Prostate gland (tissue), 2 donors: ENCODE data around the gene C17orf107. TPM values are rescaled to one million over a fixed set of nuclear protein-coding genes. Genes with fewer than 3 reads are reported as not detected.
"Not testable (repeated sequence)": the region's sequence is repeated elsewhere in the genome, so short reads cannot be mapped to it uniquely, and the experiment has no call there.

ENCODE experiments used
- DNase-seq: peaks from one replicate; pipeline ENCODE4 v3.0.0-alpha.2; 2019; ENCODE audit warnings: low spot score
- H3K27ac ChIP-seq, 2 donors: fragments of 200-600 bp; sonication (generic); 2 replicates each; pipeline ENCODE4 v1.5.1; 2017 to 2019
- H3K27me3 ChIP-seq: fragments of 200-600 bp; sonication (generic); replicated peaks from 2 replicates; pipeline ENCODE4 v1.5.1; 2019; ENCODE audit not compliant: insufficient read depth
- H3K36me3 ChIP-seq, 2 donors: fragments of 200-600 bp; sonication (generic); 1 replicate in 1 of 2; 2 replicates in 1 of 2; pipeline versions ENCODE4 v1.5.1 to v1.8.1; 2017 to 2019
- H3K4me1 ChIP-seq: fragments of 200-600 bp; sonication (generic); replicated peaks from 2 replicates; pipeline ENCODE4 v1.5.1; 2019
- H3K4me3 ChIP-seq, 2 donors: fragments of 200-600 bp; sonication (generic); 2 replicates each; pipeline ENCODE4 v1.5.1; 2017 to 2019
- H3K9me3 ChIP-seq: fragments of 200-600 bp; sonication (generic); 2 replicates; pipeline ENCODE4 v1.5.1; 2017
- CTCF ChIP-seq, 4 experiments: fragments of 200-600 bp in 2 of 4; fragments of 450-650 bp in 2 of 4; sonication (generic) in 2 of 4; IDR thresholded peaks; 1 replicate in 3 of 4; 2 replicates in 1 of 4; pipeline ENCODE4 v1.5.1; 2016 to 2019; ENCODE audit warnings: antibody characterized with exemption in 4 of 4, mild to moderate bottlenecking in 2 of 4, moderate library complexity in 2 of 4
- POLR2A ChIP-seq: fragments of 450-650 bp; IDR thresholded peaks from one replicate; pipeline ENCODE4 v1.6.1; 2016; ENCODE audit warnings: antibody characterized with exemption, mild to moderate bottlenecking
- POLR2AphosphoS5 ChIP-seq: sonication (generic); formaldehyde crosslinking; IDR thresholded peaks from one replicate; pipeline ENCODE4 v1.6.1; 2017; ENCODE audit warnings: antibody characterized with exemption
- WGBS: methylation state at CpG from one replicate; pipeline ENCODE4 v1.1.5; 2018; 5-methylcytosine and 5-hydroxymethylcytosine counted together
- intact Hi-C: fragments of 100-400 bp; cut with DNase I; formaldehyde crosslinking; loops from one replicate; pipeline ENCODE4 v1.14.2; 2022
- total RNA-seq, 2 donors: library from RNA; depleted of rRNA; stranded (reverse); fragments of >200 nt; gene quantifications; one replicate each; pipeline ENCODE4 v1.1.0, GENCODE V29; 2016

C17orf107 gene
- total RNA-seq, 2 donors from 2014 or later = 2.4 to 15.4 TPM

- Histone ChIP-seq H3K27ac (peak overlapping the region; percentile 57 to 72), H3K27me3 (no peaks in the 10 kb centered on the region), H3K4me1 (peaks cover 9% of the 10 kb centered on the region), H3K36me3 (no peaks in the 10 kb centered on the region), H3K9me3 (no peaks in the 10 kb centered on the region), H3K4me3 (no peak overlapping the region)
- peak; percentile 92 for TF ChIP-seq POLR2AphosphoS5
- no peak for TF ChIP-seq CTCF (IDR thresholded peaks at IDR 0.05)
- TF ChIP-seq POLR2A = no peak
- intact Hi-C loops = no loop called here
- WGBS = 62% methylated on average over 5 of the region's 5 CpGs
- peak; percentile 83 for DNase-seq
Measured at GRCh38 chr17:4854111-4854681, 45.1 kb upstream of the C17orf107 start.

GRCh38 chr17:4856271-4856936 lies 42.9 kb upstream of the C17orf107 start:
- 86% methylated on average over 17 of the region's 17 CpGs for WGBS
- Histone ChIP-seq H3K36me3 (no peaks in the 10 kb centered on the region), H3K9me3 (no peaks in the 10 kb centered on the region), H3K4me3 (no peak overlapping the region), H3K27ac (peak overlapping the region in 1 of 2 donors; percentile 2), H3K27me3 (no peaks in the 10 kb centered on the region), H3K4me1 (peaks cover 4% of the 10 kb centered on the region)
- intact Hi-C loops = no loop called here
- DNase-seq = no peak
- no peak for TF ChIP-seq POLR2A

- no peak for DNase-seq
- TF ChIP-seq POLR2A = no peak
- no peak for TF ChIP-seq POLR2AphosphoS5
- no peak for TF ChIP-seq CTCF (IDR thresholded peaks at IDR 0.05)
- H3K27me3 ChIP-seq = no peaks in the 10 kb centered on the region
- intact Hi-C loops = no loop called here
- H3K36me3 ChIP-seq = no peaks in the 10 kb centered on the region
- peaks cover 4% of the 10 kb centered on the region for H3K4me1 ChIP-seq
- WGBS = 90% methylated on average over 7 of the region's 7 CpGs
- H3K27ac ChIP-seq = peak overlapping the region in 1 of 2 donors; percentile 2
- H3K9me3 ChIP-seq = no peaks in the 10 kb centered on the region
- no peak overlapping the region for H3K4me3 ChIP-seq
Measured at GRCh38 chr17:4856937-4857314, 42.4 kb upstream of the C17orf107 start.

- intact Hi-C loops, H3K4me3 ChIP-seq, H3K4me1 ChIP-seq, H3K27me3 ChIP-seq, H3K36me3 ChIP-seq, H3K9me3 ChIP-seq, DNase-seq: not testable (repeated sequence)
- peak overlapping the region; percentile 57 to 59 for H3K27ac ChIP-seq
- 78% methylated on average over 7 of the region's 7 CpGs for WGBS
Measured at GRCh38 chr17:4857347-4857746, 42.0 kb upstream of the C17orf107 start.

GRCh38 chr17:4858068-4858881 lies 41.1 kb upstream of the C17orf107 start:
- 39% methylated on average over 7 of the region's 7 CpGs for WGBS
- H3K4me1 ChIP-seq = peaks cover 4% of the 10 kb centered on the region
- intact Hi-C loops = no loop called here
- H3K27me3 ChIP-seq = no peaks in the 10 kb centered on the region
- no peak overlapping the region for H3K4me3 ChIP-seq
- H3K36me3 ChIP-seq = no peaks in the 10 kb centered on the region
- H3K9me3 ChIP-seq = no peaks in the 10 kb centered on the region
- TF ChIP-seq POLR2A (no peak), POLR2AphosphoS5 (peak; percentile 37)
- DNase-seq = peak; percentile 47
- H3K27ac ChIP-seq = peak overlapping the region; percentile 57 to 59

GRCh38 chr17:4858882-4859260 lies 40.5 kb upstream of the C17orf107 start:
- Histone ChIP-seq H3K27me3 (no peaks in the 10 kb centered on the region), H3K27ac (peak overlapping the region; percentile 57 to 59), H3K4me3 (peak overlapping the region in 1 of 2 donors; percentile 5), H3K36me3 (no peaks in the 10 kb centered on the region), H3K9me3 (no peaks in the 10 kb centered on the region), H3K4me1 (peaks cover under 1% of the 10 kb centered on the region)
- WGBS = 15% methylated on average over 5 of the region's 5 CpGs
- intact Hi-C loops = no loop called here
- DNase-seq = peak; percentile 91
- TF ChIP-seq POLR2AphosphoS5 (peak; percentile 84), CTCF (IDR thresholded peaks at IDR 0.05) (no peak), POLR2A (peak; percentile 72)
